GM18870 (cell line): Measurements from ENCODE around the gene LINGO3.

Experiments used
- ATAC-seq: cut with Tn5 transposase; IDR thresholded peaks from one replicate; pipeline ENCODE4 v1.9.1; 2021; ENCODE audit warnings: moderate library complexity; ENCODE audit not compliant: unreplicated experiment

The LINGO3 gene

DNA sequence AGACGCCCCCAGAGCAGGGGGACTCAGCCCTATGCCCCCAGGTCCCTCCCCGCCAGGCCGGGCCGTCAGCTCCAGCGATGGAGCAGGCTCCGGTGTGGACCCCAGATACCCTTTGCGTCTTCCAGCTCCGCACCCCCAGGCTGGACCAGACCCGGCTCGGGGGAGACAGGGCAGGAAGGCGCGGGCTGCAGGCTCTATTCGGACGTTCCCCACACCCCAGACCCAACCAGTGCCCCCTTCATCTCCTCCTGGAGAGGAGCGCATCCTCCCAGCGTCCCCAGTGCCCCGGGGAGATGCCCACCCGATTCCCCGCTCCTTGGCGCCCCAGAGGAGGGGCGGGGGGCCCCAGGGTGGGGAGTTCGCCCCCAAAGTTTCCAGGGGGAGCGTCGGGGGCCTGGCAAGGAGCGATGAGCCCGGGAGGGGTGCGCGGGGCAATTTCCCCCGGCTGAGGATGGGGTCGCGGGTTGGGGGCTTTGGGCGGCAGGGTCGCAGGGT, 389 bp downstream of the LINGO3 start:
- no peak for ATAC-seq

DNA sequence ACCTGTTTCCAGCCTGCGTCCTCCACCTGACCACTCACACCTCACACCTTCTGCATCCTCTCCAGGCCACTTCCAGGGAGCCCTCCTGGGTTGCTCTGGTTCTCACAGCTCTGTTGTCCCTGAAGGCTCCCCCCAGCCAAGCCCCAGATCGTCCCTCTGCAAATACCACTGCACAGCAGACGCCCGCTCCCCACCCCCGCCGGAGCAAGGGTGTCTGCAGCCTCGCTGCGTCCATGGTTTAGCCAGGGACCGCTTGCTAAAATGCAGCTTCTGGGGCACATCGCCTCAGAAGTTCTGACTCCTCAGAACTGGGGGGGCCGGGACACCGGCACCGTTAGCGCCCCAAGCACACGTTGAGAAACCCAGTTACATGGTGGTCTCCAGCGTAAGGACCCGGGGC, 983 bp downstream of the LINGO3 start:
- no peak for ATAC-seq

DNA sequence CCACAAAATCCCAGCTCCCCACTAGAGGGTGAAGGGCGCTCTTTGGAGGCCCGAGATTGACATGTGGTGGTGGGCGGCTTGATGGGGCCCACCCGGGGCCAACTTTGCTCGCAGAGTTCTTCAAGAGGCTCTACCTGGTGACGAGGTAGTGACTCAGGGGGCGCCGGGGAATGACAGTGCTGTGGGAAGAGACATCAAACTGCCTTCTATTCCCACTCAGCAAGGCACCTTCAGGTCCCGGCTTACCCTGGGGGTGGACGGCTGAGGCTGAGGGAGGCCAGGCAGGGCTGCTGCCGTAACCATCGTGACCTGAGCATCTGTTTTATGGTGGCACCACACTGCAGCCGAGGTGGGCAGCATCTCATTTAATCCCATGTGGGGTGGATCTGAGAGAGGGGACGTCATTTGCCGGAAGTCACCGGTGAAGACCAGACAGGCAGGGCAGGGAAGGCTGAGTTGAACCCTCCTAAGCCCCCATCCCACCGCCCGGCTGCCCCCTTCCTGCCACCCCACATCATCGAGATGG, 1.6 kb downstream of the LINGO3 start:
- ATAC-seq: no peak

DNA sequence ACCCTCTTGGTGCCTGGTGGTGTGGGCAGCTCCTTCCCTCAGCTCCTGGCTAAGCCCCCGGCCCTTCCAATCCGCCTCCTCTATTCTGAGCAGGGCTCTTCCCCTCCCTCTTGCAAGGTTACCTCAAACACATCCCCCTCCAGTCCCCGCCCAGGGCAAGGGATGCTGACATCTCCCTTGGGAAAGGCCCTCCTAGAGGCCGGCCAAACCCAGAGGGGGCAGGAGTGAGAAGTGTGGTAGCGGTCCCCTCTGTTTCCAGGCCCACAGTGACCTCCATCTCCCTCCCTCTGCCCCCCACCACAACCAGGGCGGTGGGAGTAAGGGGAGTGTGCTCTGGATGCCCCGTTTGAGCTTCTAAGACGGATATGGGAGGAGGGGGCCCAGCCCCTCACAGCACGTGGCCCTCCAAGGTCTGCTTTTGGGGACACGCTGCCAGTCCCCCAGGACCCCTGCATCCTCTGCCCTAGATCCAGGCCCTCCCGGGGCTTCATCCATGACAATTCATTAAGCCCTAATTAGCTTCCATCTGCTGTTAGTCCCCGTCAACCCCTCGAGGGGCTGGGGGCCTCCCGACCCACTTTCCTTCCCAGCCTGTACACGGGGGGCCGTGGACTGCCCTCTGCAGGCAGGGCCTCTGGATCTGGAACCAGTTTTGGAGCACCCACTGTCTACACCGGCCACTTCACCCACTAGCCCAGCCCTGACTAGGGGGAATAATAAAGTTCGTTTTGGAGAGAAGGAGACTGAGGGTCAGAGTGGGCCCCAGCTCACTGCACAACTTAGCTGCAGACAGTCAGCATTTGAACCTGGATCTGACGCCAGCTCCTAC, 2.3 kb downstream of the LINGO3 start:
- ATAC-seq: no peak

DNA sequence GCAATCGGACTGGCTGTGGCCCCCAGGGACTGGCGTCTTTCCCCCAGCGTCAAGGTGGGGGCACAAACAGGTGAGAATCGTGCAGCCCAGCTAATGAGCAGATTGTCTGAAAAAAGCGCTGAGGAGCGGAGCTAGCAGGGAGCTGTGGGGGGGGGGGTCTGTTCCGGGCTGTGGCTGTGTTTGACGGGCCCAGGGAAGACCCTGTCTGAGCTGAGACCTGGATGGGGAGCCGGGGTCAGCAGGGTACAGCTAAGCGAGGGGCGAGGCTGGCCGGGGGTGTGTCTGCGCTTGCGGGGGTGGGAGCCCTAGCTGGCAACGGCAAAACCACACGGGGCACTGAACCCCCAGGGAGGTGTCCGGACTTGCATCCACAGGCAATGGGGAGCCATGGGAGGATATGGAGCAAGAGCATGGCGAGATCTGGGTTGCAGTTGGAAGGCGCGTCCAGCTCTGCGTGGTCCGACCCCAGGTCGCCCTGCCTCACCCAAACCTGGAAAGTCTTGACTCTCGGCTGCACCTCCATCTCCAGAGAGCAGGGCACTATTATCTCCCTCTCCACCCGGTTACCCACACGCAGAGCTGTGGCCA, 4.6 kb downstream of the LINGO3 start:
- no peak for ATAC-seq

DNA sequence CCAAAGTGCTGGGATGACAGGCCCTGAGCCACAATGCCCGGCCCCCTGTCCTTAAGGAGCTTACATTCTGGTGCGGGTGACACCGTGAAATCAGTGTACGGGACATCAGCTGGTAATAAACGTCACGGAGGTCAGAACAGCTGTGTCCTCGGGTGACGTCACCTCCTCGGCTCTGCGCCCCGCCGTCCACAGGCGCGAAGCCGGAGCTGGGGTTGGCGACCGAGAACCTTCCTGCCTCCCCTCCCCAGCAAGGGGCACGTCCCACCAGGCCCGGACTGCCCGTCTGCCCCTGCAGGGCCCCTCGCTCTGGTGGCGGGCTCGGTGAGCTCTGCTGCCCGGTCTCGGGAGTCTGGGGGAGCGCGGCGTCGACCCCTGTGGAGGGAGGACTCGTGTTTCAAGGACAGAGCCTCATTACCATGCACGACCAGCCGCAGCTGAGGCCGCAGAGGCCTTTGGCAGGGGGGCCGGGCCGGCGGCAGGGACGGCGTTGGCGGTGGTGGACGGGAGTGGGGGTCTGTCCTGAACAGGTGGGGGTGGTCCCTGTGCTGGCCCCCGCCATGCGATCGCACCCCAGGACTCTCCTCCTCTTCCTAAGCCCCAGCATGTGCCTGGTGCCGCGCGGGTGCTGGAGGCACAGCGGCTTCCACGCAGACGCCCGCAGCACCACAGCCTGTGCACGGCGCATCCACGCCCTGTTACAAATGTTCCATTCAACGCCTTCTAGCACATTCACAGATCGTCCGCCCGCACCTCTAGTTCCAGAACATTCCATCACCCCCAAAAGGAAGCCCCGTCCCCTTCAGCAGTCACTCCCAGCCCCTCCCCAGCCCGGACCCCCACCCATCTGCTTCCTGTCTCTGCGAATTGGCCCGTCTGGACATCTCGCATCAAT, 5.4 kb downstream of the LINGO3 start:
- no peak for ATAC-seq

DNA sequence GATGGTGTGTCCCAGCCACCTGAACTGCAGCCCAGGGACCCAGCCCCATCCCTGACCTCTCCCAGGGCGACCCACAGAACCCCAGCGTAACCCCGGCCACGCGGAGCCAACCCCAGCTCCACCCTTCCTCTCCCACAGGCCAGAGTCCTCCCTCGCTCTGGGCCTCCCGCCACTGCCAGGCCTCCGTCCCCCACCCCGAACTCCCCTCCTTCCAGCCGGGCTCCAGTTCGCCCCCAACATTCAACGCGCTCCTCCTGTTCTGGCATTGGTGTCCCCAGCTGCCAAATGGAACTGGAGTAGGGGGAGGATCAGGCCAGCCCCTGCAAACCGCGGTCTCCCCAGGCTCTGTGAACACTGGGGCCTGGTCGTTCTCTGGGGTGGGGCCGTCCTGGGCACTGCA, 7.4 kb downstream of the LINGO3 start:
- ATAC-seq: no peak

DNA sequence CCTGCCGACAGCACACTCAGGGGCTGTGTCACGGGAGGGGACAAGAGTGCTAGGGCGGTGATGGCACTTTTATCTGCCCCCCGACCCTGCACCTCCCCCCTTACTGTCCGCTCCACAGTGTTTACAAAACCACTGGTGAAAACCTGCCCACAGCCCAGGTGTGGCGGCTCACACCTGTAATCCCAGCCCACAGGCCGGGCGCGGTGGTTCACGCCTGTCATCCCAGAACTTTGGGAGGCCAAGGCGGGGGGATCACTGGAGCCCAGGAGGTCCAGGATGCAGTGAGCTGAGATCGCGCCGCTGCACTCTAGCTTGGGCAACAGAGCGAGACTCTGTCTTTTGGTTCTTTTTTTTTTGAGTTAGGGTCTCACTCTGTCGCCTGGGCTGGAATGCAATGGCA, 11.8 kb downstream of the LINGO3 start:
- ATAC-seq: no peak

DNA sequence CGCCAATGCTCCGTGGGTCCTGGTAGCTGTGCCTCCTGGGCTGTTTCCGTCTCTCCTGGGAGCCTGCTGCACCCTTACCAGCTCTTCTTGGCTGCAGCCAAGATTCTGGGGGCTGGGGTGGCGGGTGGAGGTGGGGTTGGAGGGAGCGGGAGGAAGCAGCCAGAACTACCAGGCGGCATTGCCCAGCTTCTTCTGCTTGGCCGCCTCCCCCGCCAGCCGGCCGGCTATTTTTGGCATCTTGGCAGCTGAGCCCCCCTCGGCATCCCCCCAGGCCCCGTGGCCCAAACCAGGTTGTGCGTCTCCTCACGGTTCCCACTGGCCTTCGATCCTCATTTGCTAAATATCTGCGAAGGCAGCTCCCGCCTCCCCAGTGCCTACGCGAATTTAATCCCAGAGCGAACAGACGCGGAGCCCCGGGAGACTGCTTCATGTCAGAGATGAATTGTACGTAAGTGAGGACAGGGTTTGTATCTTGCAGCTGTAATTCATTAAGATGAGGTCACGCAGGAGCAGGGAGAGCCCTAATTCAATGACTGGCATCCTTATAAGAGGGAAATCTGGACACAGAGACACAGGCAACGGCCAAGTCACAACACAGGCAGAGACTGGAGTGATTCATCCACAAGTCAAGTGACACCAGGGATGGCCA, 13.1 kb downstream of the LINGO3 start:
- ATAC-seq: no peak

DNA sequence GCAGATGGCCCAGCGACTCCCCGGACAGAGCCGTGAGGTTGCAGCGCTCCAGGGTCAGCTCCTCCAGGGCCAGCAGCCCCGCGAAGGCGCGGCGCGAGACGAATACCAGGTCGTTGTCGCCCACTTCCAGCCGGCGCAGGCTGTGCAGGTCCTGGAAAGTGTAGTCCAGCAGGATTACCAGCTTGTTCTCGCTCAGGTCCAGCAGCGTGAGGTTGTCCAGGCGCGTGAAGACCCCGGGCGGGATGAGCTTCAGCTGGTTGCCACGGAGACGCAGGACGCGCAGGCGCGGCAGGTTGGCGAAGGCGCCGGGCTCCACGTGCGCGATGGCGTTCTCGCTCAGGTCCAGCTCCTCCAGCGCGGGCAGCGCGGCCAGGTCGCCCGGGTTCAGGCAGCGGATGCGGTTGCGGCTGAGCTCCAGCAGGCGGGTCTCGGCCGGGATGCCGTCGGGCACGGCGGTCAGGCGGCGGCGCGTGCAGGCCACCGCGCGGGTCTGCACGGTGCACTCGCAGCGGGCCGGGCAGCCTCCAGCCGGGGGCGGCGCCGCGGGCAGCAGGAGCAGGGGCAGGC, 16.7 kb downstream of the LINGO3 start:
- no peak for ATAC-seq

DNA sequence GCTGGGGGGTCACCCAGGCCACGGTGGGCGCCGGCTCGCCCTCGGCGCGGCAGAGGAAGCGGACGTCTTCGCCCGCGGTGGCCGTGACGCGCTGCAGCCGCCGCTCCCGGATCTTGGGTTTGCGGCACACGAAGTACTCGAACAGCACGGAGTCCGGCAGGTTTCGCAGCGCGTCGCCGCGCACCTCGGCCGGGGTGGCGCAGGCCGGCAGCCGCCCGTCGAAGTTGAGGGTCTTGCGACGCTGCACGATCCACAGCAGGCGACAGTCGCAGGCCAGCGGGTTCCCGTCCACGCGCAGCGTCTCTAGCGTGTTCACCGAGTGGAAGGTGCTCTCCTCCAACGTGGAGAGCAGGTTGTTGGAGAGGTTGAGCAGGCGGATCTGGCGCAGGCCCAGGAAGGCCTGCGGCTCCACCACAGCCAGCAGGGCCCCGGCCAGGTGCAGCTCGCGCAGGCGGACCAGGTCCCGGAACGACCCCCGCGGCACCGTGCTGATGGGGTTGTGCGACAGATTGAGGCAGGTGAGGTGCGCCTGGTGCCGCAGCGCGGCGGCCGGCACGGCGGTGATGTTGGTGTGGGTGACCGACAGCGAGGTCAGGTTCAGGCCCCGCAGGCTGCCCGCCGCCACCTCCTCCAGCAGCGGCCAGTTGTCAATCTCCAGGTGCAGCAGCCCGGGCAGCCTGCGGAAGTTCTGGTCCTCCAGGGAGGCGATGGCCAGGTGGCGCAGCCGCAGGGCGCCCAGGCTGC, 17.3 kb downstream of the LINGO3 start:
- ATAC-seq: no peak

DNA sequence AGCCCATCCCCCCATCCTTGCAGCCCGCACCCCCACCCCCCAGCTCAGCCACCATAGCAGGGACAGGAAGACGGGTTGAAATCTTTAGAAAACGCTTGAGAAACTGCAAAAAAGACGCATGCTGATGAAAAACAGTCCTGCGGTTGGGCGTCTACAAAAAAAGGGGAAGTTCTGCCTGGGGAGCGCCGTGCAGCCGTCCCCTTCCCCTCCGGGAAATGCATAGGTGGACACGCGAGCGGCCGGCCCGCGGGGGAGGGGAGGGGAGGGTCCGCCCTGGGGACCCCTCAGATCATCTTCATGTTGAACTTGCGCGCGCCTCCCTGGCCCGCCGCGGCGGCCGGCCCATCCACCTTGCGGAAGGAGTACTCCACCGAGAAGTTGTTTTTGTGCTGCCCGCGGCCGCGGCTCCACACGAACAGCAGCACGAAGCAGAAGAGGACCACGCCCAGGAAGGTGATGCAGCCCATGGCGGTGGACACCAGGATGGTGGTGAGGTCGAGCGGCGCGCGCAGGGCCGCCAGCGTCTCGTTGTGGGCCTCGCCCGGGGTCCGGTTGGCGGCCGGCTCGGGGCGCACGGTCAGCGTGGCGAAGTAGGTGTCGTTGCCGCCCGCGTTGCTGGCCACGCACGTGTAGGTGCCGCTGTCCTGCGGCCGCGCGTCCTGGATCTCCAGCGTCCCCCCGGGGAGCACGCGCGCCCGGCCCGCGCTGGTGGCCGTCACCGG, 18.1 kb downstream of the LINGO3 start:
- ATAC-seq: no peak

DNA sequence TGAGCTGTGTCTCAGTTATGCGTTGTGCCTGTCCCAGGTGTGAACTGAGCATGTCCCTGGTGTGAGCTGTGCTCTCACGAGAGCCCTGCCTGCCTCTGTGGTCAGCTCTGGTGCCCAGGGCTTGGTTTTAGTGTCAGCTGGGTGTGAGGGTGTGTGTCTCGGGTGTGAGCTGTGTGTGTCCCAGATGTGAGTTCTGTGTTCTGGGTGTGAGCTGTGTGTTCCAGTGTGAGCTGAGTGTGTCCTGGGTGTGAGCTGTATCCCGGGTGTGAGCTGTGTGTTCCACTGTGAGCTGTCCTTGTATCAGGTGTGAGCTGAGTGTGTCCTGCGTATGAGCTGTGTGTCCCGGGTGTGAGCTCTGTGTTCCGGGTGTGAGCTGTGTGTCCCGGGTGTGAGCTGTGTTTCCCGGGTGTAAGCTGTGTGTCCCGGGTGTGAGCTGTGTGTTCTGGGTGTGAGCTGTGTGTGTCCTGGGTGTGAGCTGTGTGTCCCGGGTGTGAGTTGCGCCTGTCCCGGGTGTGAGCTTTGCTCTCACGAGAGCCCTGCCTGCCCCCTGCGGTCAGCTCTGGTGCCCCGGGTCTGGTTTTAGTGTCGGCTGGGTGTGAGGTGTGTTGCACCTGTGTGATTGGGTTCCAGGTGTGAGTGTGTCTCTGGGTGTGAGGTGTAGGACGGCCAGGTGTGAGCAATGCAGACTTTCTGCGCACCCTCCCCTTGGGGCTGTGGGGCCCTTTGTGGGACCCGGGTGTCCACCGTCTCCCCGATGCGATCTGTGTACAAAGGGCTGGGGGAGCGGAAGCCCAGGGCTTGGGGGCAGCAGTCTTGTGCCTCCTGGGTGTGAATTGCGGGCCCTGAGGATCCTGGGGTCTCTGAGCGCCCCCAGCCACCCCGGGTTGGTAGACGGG, 18.9 kb downstream of the LINGO3 start:
- no peak for ATAC-seq

DNA sequence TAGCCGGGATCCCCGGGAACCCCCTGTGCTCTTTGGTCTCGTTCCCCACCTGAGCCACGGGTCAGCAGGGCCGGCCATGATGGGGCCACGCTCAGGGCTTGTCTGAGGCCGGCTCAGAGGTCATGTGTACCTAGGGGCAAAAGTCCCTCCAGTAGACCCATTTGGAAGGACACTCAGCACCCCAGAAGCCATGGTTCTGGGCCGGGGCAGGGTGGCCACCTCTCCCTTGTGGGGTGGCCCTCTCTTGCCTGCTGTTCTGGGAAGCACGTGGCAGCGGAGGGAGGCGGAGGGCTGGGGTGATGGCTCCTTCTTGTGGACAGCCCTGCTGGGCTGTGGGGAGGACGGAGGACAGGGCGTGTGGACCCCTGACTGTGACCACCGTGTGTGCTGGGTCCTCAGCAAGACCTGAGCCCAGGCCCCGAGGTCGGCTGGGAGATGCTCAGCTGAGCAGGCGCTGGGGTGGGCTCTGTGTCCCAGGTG, 19.6 kb downstream of the LINGO3 start:
- no peak for ATAC-seq

DNA sequence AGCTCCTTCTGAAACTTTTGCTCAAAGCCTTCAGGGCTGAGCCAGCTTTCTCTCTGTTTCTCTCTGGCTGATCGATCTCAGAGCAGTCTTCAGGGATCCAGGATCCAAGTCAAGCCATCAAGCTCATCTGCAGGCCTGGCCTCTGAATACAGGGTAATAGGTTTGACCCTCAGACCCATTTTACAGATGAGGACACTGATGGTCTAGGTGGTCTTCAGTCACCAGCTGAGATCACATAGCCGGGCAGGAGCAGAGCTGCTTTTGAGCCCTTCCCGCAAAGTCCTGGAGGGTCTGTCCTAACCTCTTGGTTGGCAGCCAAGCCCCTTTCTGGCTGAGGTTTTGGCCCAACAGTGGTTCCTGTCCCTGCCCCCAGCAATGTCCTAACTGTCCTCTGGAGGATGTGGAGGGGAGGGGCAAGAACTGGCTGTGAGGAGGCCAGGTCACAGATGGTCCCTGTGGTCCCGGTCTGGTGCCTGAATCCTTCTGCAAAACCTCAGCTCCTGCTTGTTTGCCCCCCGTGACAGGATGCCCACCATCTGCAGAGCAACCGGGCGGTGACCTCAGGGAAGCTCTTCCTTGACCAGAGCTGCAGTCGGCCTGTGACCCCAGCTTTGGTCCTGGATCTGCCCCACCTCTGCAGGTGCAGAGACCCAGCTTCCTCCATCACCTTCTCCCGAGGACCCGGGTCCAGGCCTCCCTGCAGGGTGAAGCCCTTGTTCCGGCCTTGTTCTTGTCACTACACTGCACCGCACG, 20.2 kb downstream of the LINGO3 start:
- no peak for ATAC-seq

DNA sequence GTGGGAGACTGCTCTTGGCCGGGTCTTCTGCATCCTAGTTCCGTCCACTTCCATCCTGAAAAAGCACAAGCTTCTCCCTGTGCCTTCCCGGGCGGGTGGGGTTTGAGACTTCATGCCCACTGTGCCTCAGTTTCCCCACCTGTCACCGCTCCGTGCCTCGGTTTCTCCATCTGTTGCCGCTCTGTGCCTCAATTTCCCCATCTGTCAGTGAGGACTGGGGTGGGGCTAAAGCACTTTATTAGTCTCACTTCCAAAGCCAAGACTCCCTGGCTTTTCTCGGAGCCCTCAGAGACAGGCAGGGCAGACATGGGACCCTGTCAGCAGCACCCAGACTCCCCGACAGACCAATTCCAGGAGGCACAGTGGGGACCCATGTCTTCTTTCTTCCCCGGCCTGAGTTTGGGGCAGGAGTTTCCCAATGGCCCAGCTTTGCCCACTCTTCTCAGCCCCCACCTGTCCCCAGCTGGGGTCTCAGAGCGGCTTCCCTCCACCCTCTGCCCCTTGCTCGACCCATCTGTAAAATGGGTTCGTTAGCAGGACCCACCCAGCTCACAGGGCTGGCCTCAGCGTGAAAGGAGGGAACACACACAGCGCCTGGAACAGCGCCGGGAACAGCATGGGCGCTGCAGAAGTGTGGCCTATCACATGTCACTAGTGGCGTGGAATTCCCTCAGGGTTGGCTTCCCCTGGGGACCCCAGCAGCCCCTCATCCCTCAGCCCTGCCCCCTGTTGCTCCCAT, 21.4 kb downstream of the LINGO3 start:
- no peak for ATAC-seq
